Loucy (cell line): ENCODE results near the gene POLD1.

ENCODE experiments used
- H2AFZ ChIP-seq: fragments of 200-600 bp; sonication (generic); 2 replicates; pipeline ENCODE4 v1.6.0; 2016; ENCODE audit warnings: antibody characterized with exemption, mild to moderate bottlenecking, low read length, moderate library complexity
- H3F3A ChIP-seq: fragments of 200-600 bp; 2 replicates; pipeline ENCODE4 v1.6.0; 2016; ENCODE audit warnings: antibody characterized with exemption, low read depth, mild to moderate bottlenecking
- H3K27me3 ChIP-seq: fragments of 200-600 bp; sonication (generic); 2 replicates; pipeline ENCODE4 v1.6.1; 2014; ENCODE audit warnings: low read length, mild to moderate bottlenecking; ENCODE audit not compliant: insufficient read depth, poor library complexity, severe bottlenecking
- H3K36me3 ChIP-seq: fragments of 200-600 bp; sonication (generic); 2 replicates; pipeline ENCODE4 v1.6.1; 2016; ENCODE audit warnings: low read length; ENCODE audit not compliant: insufficient read depth
- H3K4me1 ChIP-seq: fragments of 200-600 bp; sonication (generic); 2 replicates; pipeline ENCODE4 v1.5.1; 2014; ENCODE audit warnings: low read length, mild to moderate bottlenecking; ENCODE audit not compliant: insufficient read depth, poor library complexity, severe bottlenecking
- H3K4me2 ChIP-seq: fragments of 200-600 bp; sonication (generic); 2 replicates; pipeline ENCODE4 v1.6.0; 2014; ENCODE audit warnings: antibody characterized with exemption, low read length, low read depth, mild to moderate bottlenecking; ENCODE audit not compliant: poor library complexity, severe bottlenecking
- H3K4me3 ChIP-seq: fragments of 200-600 bp; sonication (generic); 2 replicates; pipeline ENCODE4 v1.5.1; 2014; ENCODE audit warnings: low read length, mild to moderate bottlenecking, mixed read lengths; ENCODE audit not compliant: poor library complexity, severe bottlenecking
- H3K79me2 ChIP-seq: fragments of 200-600 bp; sonication (generic); 2 replicates; pipeline ENCODE4 v1.6.1; 2014; ENCODE audit warnings: low read length; ENCODE audit not compliant: insufficient read depth
- H3K9ac ChIP-seq: fragments of 200-600 bp; sonication (generic); 2 replicates; pipeline ENCODE4 v1.6.0; 2014; ENCODE audit warnings: mild to moderate bottlenecking, low read depth, low read length, moderate library complexity; ENCODE audit not compliant: poor library complexity, severe bottlenecking
- H3K9me2 ChIP-seq: fragments of 200-600 bp; sonication (generic); replicated peaks from 2 replicates; pipeline ENCODE4 v1.6.1; 2016; ENCODE audit warnings: low read depth, low read length, mixed read lengths
- H3K9me3 ChIP-seq: fragments of 200-600 bp; sonication (generic); 2 replicates; pipeline ENCODE4 v1.6.1; 2014; ENCODE audit warnings: mild to moderate bottlenecking, antibody characterized with exemption, low read length, low read depth; ENCODE audit not compliant: insufficient read depth
- H4K20me1 ChIP-seq: fragments of 200-600 bp; sonication (generic); 2 replicates; pipeline ENCODE4 v1.6.0; 2014; ENCODE audit warnings: antibody characterized with exemption, low read length, mild to moderate bottlenecking; ENCODE audit not compliant: insufficient read depth, poor library complexity, severe bottlenecking
- CTCF ChIP-seq: fragments of 200-600 bp; sonication (generic); conservative IDR thresholded peaks from 2 replicates; pipeline ENCODE4 v1.5.1; 2014; ENCODE audit warnings: mild to moderate bottlenecking, antibody characterized with exemption, low read length
- EZH2phosphoT487 ChIP-seq: fragments of 200-600 bp; IDR thresholded peaks from 2 replicates; pipeline ENCODE4 v1.6.1; 2018; ENCODE audit warnings: antibody characterized with exemption, mild to moderate bottlenecking, moderate library complexity, borderline replicate concordance

POLD1 gene

GRCh38 chr19:50428772-50429463 lies 44.8 kb downstream of the POLD1 start:
- Histone ChIP-seq H4K20me1 (no peaks in the 10 kb centered on the region), H3K9me2 (no peaks in the 10 kb centered on the region), H3K4me2 (no peak overlapping the region), H3F3A (no peaks in the 10 kb centered on the region), H3K36me3 (no peaks in the 10 kb centered on the region), H3K4me3 (no peak overlapping the region), H3K4me1 (peaks cover 4% of the 10 kb centered on the region), H3K9ac (no peak overlapping the region), H3K9me3 (no peaks in the 10 kb centered on the region), H3K27me3 (no peaks in the 10 kb centered on the region), H2AFZ (no peak overlapping the region), H3K79me2 (no peaks in the 10 kb centered on the region)
- TF ChIP-seq CTCF (no peak), EZH2phosphoT487 (no peak)

GRCh38 chr19:50430888-50431342 lies 46.8 kb downstream of the POLD1 start:
- H3K9me2 ChIP-seq = no peaks in the 10 kb centered on the region
- peak overlapping the region; percentile 56 for H3K9ac ChIP-seq
- H3K4me1 ChIP-seq = peaks cover 4% of the 10 kb centered on the region
- peak overlapping the region; percentile 82 for H2AFZ ChIP-seq
- H4K20me1 ChIP-seq = no peaks in the 10 kb centered on the region
- no peaks in the 10 kb centered on the region for H3K79me2 ChIP-seq
- peak overlapping the region; percentile 70 for H3K4me3 ChIP-seq
- H3K4me2 ChIP-seq = peak overlapping the region; percentile 74
- no peak for TF ChIP-seq CTCF
- TF ChIP-seq EZH2phosphoT487 = no peak
- no peaks in the 10 kb centered on the region for H3K9me3 ChIP-seq
- no peaks in the 10 kb centered on the region for H3K27me3 ChIP-seq
- no peaks in the 10 kb centered on the region for H3F3A ChIP-seq
- H3K36me3 ChIP-seq = no peaks in the 10 kb centered on the region

DNA sequence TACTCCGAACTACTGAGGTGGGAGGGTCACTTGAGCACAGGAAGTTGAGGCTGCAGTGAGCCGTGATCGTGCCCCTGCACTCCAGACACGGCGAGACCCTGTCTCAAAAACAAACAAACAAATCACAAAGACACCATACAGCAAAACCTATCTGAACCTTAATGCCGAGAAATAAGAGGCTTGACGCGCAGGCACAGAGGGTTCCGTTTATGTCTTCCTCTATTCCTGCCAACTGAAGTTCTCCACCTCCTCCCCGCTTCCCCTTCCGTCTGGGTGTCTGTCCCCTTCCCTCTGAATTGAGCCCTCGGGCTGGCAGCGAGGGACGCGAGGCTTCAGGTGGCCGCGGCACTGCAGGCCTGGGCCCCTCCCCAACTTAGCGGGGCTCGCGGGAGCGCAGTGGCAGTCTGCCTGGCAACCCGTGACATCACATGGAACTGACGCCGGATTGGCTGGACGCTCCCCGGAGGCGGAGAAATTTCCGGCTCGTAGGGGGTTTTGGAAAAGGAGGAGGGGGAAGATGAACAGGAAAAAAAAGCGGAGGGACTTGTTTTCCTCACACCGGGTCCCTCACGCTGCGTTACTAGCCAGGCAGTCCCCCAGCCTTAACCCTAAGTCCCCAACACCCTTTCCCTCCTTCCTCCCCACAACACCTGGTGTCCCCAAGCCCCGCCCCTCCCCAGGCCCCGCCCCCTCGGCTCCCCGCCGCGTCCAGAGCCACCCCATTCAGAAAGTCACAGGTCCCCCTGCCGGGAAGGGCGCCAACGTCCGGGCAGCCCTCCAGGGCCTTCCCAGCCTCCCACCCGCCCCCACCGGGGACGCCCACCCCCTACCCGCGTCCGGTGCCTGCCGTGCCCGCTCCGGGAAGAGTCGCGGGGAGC lies 47.4 kb downstream of the POLD1 start:
- Histone ChIP-seq H3K36me3 (no peaks in the 10 kb centered on the region), H3K79me2 (no peaks in the 10 kb centered on the region), H3F3A (no peaks in the 10 kb centered on the region), H3K4me3 (peak overlapping the region; percentile 70), H3K9me2 (no peaks in the 10 kb centered on the region), H2AFZ (peak overlapping the region; percentile 82), H3K4me2 (peak overlapping the region; percentile 74), H3K9ac (peak overlapping the region; percentile 56), H3K9me3 (no peaks in the 10 kb centered on the region), H3K4me1 (peaks cover 4% of the 10 kb centered on the region), H3K27me3 (no peaks in the 10 kb centered on the region), H4K20me1 (no peaks in the 10 kb centered on the region)
- no peak for TF ChIP-seq CTCF
- TF ChIP-seq EZH2phosphoT487 = no peak
